Measurements from ENCODE around the gene HERC4.

DNA sequence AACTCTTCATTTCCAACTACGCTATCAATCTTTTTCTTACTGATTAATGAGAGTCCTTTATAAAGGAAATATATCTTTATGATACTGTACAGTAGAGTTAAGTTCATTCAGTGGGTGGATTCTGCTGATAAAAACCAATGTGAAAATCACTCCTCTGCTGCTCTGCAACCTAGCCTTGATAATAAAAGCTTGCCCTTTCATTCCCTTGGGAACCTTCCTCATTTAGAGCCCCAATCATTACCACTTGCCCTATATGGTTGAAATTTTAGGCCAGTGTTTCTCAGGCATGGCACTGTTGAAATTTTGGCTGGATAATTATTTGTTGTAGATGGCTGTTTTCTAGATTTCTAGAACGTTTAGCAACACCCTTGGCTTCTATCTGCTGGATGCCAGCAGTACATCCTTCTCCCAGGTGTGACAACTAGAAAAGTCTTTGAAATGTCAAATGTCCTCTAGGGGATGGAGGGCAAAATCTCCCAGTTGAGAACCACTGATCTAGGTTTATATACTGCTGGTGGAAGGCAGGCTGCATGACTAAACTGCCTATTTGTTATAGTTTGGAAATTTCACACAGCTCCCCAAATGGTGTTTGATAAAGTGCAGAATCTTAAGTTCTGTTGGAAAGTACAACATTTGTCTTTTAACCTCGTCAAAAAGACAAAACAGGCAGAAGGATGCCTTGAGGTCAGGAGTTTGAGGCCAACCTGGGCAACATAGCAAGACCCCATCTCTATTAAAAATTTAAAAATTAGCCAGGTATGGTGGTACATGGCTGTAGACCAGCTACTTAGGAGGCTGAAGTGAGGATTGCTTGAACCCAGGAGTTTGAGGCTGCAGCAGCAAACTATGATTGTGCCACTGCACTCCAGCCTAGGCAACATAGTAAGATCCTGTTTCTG lies 199.5 kb downstream of the HERC4 start:
- TF ChIP-seq, protein P1, sequence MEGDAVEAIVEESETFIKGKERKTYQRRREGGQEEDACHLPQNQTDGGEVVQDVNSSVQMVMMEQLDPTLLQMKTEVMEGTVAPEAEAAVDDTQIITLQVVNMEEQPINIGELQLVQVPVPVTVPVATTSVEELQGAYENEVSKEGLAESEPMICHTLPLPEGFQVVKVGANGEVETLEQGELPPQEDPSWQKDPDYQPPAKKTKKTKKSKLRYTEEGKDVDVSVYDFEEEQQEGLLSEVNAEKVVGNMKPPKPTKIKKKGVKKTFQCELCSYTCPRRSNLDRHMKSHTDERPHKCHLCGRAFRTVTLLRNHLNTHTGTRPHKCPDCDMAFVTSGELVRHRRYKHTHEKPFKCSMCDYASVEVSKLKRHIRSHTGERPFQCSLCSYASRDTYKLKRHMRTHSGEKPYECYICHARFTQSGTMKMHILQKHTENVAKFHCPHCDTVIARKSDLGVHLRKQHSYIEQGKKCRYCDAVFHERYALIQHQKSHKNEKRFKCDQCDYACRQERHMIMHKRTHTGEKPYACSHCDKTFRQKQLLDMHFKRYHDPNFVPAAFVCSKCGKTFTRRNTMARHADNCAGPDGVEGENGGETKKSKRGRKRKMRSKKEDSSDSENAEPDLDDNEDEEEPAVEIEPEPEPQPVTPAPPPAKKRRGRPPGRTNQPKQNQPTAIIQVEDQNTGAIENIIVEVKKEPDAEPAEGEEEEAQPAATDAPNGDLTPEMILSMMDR (IDR thresholded peaks at IDR 0.05 in 2 of 3, conservative IDR thresholded peaks at IDR 0.05 in 1 of 3; ENCODE audit: borderline replicate concordance in 1 of 3, insufficient read depth in 1 of 3, low read depth in 2 of 3, low read length in 2 of 3) = no peak
- TF ChIP-seq YY1 (IDR thresholded peaks at IDR 0.05; ENCODE audit: extremely low read depth, insufficient replicate concordance, low read depth, low read length) (no peak), TCF7L2 (IDR thresholded peaks at IDR 0.05; ENCODE audit: borderline replicate concordance, extremely low read depth, insufficient read depth, insufficient read length) (no peak), EZH2 (IDR thresholded peaks at IDR 0.05) (no peak), SIN3A (IDR thresholded peaks at IDR 0.05; ENCODE audit: low read depth) (no peak), POLR2AphosphoS5 (IDR thresholded peaks at IDR 0.05; ENCODE audit: low read depth, low read length) (no peak), POLR2A (IDR thresholded peaks at IDR 0.05; ENCODE audit: borderline replicate concordance, extremely low read depth, insufficient read depth, insufficient read length) (no peak), EZH2phosphoT487 (IDR thresholded peaks at IDR 0.05; ENCODE audit: borderline replicate concordance) (no peak)
- TF ChIP-seq, protein P2, sequence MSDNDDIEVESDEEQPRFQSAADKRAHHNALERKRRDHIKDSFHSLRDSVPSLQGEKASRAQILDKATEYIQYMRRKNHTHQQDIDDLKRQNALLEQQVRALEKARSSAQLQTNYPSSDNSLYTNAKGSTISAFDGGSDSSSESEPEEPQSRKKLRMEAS (IDR thresholded peaks at IDR 0.05) = no peak
- TF ChIP-seq, protein P3, sequence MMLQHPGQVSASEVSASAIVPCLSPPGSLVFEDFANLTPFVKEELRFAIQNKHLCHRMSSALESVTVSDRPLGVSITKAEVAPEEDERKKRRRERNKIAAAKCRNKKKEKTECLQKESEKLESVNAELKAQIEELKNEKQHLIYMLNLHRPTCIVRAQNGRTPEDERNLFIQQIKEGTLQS (IDR thresholded peaks at IDR 0.05) = no peak
